HG03097 (cell line): ENCODE measurements around the gene CBR4.
A peak's percentile ranks its signal among the peaks of the same experiment; 100 is the strongest.
"Not testable (repeated sequence)": the region's sequence is repeated elsewhere in the genome, so short reads cannot be mapped to it uniquely, and the experiment has no call there.

ENCODE experiments used
- ATAC-seq: cut with Tn5 transposase; IDR thresholded peaks from one replicate; pipeline ENCODE4 v1.9.1; 2021; ENCODE audit not compliant: unreplicated experiment, low FRiP score

CBR4 gene

GRCh38 chr4:169035871-169036620, 26.0 kb upstream of the CBR4 start:
- not testable (repeated sequence) for ATAC-seq

DNA sequence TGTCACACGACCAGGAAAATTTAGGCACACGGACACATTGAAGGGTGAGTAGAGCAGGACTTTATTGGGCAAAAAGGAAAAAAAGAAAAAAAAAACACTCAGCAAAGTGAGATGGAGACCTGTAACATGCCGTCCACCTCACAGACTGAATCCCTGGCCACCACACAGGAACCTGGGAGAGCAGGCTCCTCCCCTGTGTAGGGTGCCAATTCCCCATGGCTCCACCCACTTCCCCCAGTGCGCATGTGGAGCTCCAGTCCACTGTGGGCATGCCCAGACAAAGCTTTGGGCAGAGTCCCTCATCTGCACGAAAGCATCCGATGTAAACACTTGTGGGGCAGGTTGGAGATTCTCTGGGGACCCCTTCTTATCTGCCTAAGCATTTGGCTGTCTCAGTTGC, 23.6 kb upstream of the CBR4 start:
- ATAC-seq = no peak

GRCh38 chr4:169032883-169033645, 23.0 kb upstream of the CBR4 start:
- no peak for ATAC-seq

DNA sequence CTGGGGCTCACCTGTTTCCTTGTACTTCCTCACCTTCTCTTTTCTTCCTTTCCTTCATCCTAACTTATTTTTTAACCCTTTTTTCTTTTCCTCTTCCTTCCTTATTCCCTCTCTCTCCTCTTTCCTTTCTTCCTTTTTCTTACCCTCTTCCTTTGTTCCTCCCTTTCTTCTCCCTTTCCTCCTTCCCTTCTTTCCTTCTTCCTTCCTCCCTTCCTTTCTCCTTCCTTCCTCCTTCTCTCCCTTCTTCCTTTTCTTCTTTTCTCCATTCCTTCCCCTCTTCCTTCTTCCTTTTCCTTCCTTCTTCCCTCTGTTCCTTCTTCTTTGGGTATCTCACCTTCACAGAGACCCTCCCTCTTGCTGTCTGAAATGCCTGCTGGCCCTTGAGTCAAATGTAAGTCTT, 22.1 kb upstream of the CBR4 start:
- ATAC-seq = no peak

GRCh38 chr4:169031392-169031791, 21.3 kb upstream of the CBR4 start:
- ATAC-seq = no peak

DNA sequence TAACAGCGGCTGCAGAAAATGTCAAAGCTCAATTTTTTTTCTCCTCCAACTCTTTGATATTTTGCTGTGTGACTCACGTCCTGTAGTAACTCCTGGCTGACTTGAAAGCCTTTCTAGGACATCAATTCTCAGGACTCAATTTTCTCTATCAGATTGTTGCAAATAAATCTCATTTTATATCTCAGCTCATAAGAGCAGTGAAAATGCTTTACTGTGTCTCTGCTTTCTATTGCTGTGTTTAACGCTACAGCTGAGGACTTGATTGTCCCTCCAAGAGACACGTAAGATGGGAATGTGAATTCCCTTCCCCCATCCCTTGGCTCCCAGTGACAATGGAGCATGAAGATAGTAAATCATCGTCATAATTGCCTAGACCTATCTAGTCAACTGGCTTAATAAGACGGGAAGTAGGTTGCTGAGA, 20.5 kb upstream of the CBR4 start:
- no peak for ATAC-seq

GRCh38 chr4:169029947-169030346, 19.9 kb upstream of the CBR4 start:
- no peak for ATAC-seq

GRCh38 chr4:169027663-169028062, 17.6 kb upstream of the CBR4 start:
- no peak for ATAC-seq

DNA sequence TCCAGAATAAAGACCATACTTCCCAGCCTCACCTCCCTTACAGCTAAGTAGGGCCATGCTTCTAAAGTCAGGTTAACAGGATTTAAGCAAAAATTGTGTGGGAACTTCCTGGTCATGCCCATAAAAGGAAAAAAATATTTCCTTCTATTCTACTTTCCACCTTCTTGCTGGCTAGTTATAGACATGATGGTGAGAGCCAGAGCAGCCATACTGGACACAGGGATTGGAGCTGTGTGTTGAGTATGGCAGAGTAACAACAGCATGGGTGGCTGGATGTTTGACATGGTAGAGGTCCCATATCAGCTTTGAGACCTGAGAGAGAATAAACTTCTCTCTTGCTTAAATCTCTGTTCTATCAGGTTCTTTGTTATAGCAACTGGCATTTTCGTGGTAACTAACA, 15.1 kb upstream of the CBR4 start:
- ATAC-seq = no peak

DNA sequence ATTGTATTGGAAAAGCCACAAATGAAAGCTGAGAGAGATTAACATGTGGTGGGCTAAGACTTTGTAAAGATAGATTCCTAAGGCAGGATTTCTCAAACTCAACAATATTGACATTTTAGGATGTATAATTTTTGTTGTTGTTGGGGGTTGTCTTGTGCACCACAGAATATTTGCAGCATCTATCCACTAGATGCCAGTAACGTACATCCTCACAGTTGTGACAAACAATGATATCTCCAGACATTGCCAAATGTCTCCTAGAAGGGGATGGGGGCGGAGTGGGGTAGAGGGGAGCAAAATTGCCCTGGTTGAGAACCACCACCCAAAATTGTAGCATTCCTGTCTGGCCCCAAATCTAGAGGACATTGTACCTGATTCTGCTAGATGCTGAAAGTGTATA, 14.7 kb upstream of the CBR4 start:
- ATAC-seq = peak; percentile 68

GRCh38 chr4:169018406-169018805, 8.4 kb upstream of the CBR4 start:
- ATAC-seq = no peak

- no peak for ATAC-seq
Observed at GRCh38 chr4:169017971-169018370, 7.9 kb upstream of the CBR4 start.

DNA sequence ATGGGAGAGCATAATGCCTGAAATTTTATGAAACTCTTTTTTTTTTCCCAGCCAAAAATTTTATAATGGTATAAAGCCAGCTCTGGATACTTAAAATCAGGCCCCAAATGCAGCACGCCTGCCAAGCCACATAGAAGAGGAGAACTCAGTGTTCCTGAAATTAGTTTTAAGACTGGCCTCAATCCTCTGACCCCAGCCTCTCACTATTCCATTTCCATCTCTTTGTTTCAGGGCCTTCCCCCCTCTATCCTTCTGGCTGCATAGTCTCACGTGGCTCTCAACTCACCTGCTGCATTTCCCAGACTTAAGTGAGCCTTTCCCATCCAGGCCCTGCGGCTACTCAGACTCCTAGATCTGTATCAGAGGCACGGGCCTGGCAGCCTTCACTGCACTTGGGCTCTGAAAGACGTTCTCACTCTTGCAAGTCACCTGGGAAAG, 5.2 kb upstream of the CBR4 start:
- no peak for ATAC-seq

DNA sequence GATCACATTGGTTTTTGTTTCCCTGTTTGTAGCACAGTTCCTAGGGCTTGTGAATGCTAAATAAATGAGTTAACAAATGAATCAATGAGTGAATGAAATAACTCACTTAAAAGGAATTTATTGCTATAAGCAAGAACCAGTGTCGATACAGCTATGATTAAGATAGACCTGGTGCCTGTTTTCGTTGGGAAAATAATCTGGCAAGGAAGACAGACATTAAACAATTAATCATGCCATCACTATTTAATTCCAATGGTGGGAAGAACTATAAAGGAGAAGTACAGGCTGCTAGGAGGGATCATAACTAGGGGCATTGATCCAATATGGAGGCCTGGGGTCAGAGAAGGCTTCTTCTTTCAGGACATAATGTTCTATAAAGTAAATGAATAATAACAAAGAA, 4.5 kb upstream of the CBR4 start:
- ATAC-seq = no peak

DNA sequence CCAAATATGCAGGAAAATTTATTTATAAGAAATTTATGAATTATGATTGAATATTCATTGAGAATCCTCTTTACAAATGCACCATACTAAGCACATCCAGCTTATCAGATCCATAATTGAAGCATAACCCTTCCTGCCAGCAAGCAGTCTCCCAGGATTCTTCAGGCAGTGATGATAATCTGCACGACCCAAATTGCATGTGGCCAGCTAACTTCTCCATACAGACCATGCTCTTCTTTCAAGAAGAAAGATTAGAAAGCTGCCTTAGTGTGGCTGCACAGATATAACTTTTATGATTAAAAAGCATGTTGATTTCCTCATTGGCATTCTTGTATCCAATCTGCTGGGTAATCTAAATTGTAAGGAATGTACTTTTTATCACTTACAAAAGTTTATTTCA, 3.3 kb upstream of the CBR4 start:
- ATAC-seq = no peak

DNA sequence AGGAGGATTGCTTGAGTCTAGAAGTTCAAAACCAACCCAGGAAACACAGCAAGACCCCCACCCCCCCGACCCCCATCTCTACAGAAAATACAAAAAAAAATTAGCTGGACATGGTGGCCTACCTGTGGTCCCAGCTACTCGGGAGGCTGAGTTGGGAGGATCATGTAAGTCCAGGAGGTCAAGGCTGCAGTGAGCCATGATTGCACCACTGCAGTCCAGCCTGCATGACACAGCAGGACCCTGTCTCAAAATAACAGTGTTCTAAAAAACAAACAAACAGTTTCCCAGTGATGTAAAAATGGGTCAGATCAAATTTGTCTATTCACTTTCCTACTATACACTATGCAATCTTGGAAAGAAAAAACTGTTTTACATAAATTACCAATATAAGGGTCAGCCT, 2.0 kb upstream of the CBR4 start:
- no peak for ATAC-seq

DNA sequence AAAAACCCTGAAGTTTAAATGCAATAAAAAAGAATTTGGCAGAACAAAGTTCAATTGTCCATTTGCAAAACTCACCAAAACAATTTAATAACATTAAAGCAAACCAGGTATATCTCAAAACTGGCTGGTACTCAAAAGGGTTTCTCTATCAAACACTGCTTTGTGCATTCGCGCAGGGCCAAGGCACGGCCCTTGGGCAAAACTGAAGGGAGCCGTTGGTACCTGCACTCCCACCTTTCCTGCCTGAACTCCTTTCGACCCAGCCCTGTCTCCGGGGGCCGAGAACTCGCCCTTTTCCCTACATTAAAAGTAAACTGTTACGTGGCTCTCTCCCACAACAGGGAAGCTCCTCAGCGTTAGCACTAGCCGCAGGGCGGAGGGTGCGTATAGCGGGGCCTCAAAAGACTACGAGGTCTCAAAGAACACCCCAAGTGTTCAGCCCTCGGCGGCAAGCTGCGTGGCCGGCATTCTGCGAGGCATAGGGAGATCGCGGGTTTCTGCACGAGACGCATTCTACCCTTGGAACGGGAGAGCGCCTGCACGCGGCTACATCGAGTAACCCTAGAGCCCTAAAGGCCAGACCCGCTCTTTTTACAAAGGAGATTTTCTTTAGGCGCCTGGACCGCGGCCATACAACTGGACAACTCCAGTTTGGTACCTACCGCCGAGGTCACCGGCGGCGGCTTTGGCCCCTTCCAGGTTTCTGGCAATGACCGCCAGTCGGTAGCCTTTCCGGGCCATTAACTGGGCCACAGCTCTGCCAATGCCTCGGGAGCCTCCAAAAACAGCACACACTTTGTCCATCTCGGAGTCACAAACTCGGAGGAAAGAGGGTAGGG, 550 bp downstream of the CBR4 start:
- peak; percentile 24 for ATAC-seq

- ATAC-seq = no peak
Observed at GRCh38 chr4:169005453-169006099, 4.5 kb downstream of the CBR4 start.

GRCh38 chr4:169000315-169000714, 9.7 kb downstream of the CBR4 start:
- no peak for ATAC-seq

DNA sequence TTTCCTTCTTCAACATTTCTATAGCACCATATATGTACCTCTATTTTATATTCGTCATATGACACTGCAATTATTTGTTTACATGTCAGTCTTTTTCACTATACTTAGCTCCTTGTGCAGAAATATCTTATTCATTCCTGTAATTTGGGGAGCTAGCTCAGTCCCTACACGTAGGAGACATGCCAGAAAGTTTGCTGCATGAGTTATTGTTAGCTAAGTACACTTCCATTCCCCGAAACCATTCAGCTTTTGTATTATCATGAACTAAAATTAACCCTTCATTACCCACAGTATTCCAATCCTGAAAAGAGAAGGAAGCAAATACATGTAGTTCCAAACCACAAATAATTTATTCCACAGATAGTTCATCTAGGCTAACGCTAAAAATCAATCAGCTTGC, 10.2 kb downstream of the CBR4 start:
- no peak for ATAC-seq

- no peak for ATAC-seq
Observed at GRCh38 chr4:168998596-168998995, 11.5 kb downstream of the CBR4 start.
